ENCODE data around the gene MICAL3. TPM values are rescaled to one million over a fixed set of nuclear protein-coding genes. Genes with fewer than 3 reads are reported as not detected.
"Not testable (repeated sequence)": the region's sequence is repeated elsewhere in the genome, so short reads cannot be mapped to it uniquely, and the experiment has no call there.

The MICAL3 gene
- polyA plus RNA-seq, 5 donors, result 40.9 to 64.0 (median 52.8) TPM

GRCh38 chr22:18060646-18061620 is 36.6 kb upstream of the MICAL3 start:
- no peak for DNase-seq

GRCh38 chr22:18059991-18060390 is 35.6 kb upstream of the MICAL3 start:
- DNase-seq, result no peak

GRCh38 chr22:18059473-18059872 is 35.1 kb upstream of the MICAL3 start:
- no peak for DNase-seq

GRCh38 chr22:18059094-18059417 is 34.7 kb upstream of the MICAL3 start:
- DNase-seq, result no peak

GRCh38 chr22:18058371-18059093 is 34.2 kb upstream of the MICAL3 start:
- DNase-seq, result no peak

- DNase-seq, result no peak
Observed at GRCh38 chr22:18057568-18058209, 33.3 kb upstream of the MICAL3 start.

GRCh38 chr22:18056807-18057474 is 32.6 kb upstream of the MICAL3 start:
- DNase-seq, result no peak

GRCh38 chr22:18056161-18056666 is 31.9 kb upstream of the MICAL3 start:
- no peak for DNase-seq

- DNase-seq, result no peak
Observed at GRCh38 chr22:18055619-18056160, 31.3 kb upstream of the MICAL3 start.

GRCh38 chr22:18053216-18053946 is 29.0 kb upstream of the MICAL3 start:
- not testable (repeated sequence) for DNase-seq

- not testable (repeated sequence) for DNase-seq
Observed at GRCh38 chr22:18051113-18051512, 26.8 kb upstream of the MICAL3 start.

- DNase-seq, result no peak
Observed at GRCh38 chr22:18050065-18050464, 25.7 kb upstream of the MICAL3 start.

GRCh38 chr22:18048441-18048898 is 24.1 kb upstream of the MICAL3 start:
- DNase-seq, result peak in 1 of 2 donors; percentile 63

- DNase-seq, result no peak
Observed at GRCh38 chr22:18048041-18048440, 23.7 kb upstream of the MICAL3 start.

- DNase-seq, result no peak
Observed at GRCh38 chr22:18045794-18046193, 21.4 kb upstream of the MICAL3 start.

GRCh38 chr22:18044548-18045271 is 20.3 kb upstream of the MICAL3 start:
- peak; percentile 59 to 60 for DNase-seq

- no peak for DNase-seq
Observed at GRCh38 chr22:18042685-18043084, 18.3 kb upstream of the MICAL3 start.

- not testable (repeated sequence) for DNase-seq
Observed at GRCh38 chr22:18040898-18041297, 16.5 kb upstream of the MICAL3 start.

- no peak for DNase-seq
Observed at GRCh38 chr22:18035751-18036150, 11.4 kb upstream of the MICAL3 start.

- no peak for DNase-seq
Observed at GRCh38 chr22:18034076-18034475, 9.7 kb upstream of the MICAL3 start.

Data from right lung (tissue), 5 donors.